ENCODE data around the gene C1RL. TPM values are rescaled to one million over a fixed set of nuclear protein-coding genes. Genes with fewer than 3 reads are reported as not detected.

Gene C1RL
- total and polyA plus RNA-seq, 4 experiments from 2014 or later: 4.9 to 33.6 (median 20.1) TPM

GRCh38 chr12:7101694-7102131 lies 7.3 kb downstream of the C1RL start:
- peaks cover 24 to 40% (median 29%) of the 10 kb centered on the region in 4 donors for H3K4me1 Mint-ChIP-seq

GRCh38 chr12:7101047-7101693 lies 7.8 kb downstream of the C1RL start:
- Histone ChIP-seq H3K9me3 (ENCODE audit: control insufficient read depth in 1 of 2, low read length in 2 of 2) (no peaks in the 10 kb centered on the region), H3K27me3 (ENCODE audit: insufficient read depth, low read length) (no peaks in the 10 kb centered on the region), H3K4me3 (ENCODE audit: low read length in 2 of 2) (no peak overlapping the region), H3K4me1 (ENCODE audit: insufficient read depth, low read length) (peaks cover 14% of the 10 kb centered on the region), H3K27ac (ENCODE audit: low read depth, low read length) (no peak overlapping the region), H3K36me3 (ENCODE audit: insufficient read depth, low read length) (peaks cover 7% of the 10 kb centered on the region)
- Mint-ChIP-seq H3K9me3 (peaks cover 0 to 7% (median 5%) of the 10 kb centered on the region in 8 donors), H3K27ac (peak overlapping the region in 4 of 7 donors; percentile 41 to 70 (median 51)), H3K4me1 (peaks cover 20 to 34% (median 24%) of the 10 kb centered on the region in 4 donors), H3K36me3 (peaks cover 29 to 44% of the 10 kb centered on the region in 2 donors), H3K4me3 (no peak overlapping the region), H3K27me3 (no peaks in the 10 kb centered on the region)
- no peak for DNase-seq
- ChIA-PET POLR2A (ENCODE audit: partially characterized antibody) (no interaction called here), CTCF (ENCODE audit: partially characterized antibody) (no interaction called here)
- intact Hi-C loops (cut with micrococcal nuclease): no loop called here

More at GRCh38 chr12:7101694-7102131, 7.3 kb downstream of the C1RL start:
- no peaks in the 10 kb centered on the region for H3K27me3 ChIP-seq (ENCODE audit: insufficient read depth, low read length)
- H3K4me1 ChIP-seq (ENCODE audit: insufficient read depth, low read length): peaks cover 19% of the 10 kb centered on the region
- peaks cover 0 to 12% (median 10%) of the 10 kb centered on the region in 8 donors for H3K9me3 Mint-ChIP-seq
- H3K27ac ChIP-seq (ENCODE audit: low read depth, low read length): no peak overlapping the region
- DNase-seq: no peak
- peak overlapping the region in 4 of 7 donors; percentile 25 to 73 (median 63) for H3K27ac Mint-ChIP-seq
- peaks cover 34 to 49% of the 10 kb centered on the region in 2 donors for H3K36me3 Mint-ChIP-seq
- no peaks in the 10 kb centered on the region for H3K9me3 ChIP-seq (ENCODE audit: control insufficient read depth in 1 of 2, low read length in 2 of 2)
- intact Hi-C loops (cut with micrococcal nuclease): no loop called here
- peaks cover 7% of the 10 kb centered on the region for H3K36me3 ChIP-seq (ENCODE audit: insufficient read depth, low read length)
- H3K4me3 Mint-ChIP-seq: no peak overlapping the region
- no peaks in the 10 kb centered on the region for H3K27me3 Mint-ChIP-seq
- POLR2A ChIA-PET (ENCODE audit: partially characterized antibody): no interaction called here
- H3K4me3 ChIP-seq (ENCODE audit: low read length in 2 of 2): no peak overlapping the region
- CTCF ChIA-PET (ENCODE audit: partially characterized antibody): interaction anchor here (1.0 to 1.6 kb wide), 2 partner anchors 10 to 11 kb away, joined by 5 to 6 read pairs; no protein-coding TSS in a partner anchor

- Mint-ChIP-seq H3K4me3 (no peak overlapping the region), H3K9me3 (peaks cover 0 to 1% (median 0%) of the 10 kb centered on the region in 8 donors), H3K27me3 (no peaks in the 10 kb centered on the region), H3K36me3 (peaks cover 21 to 37% of the 10 kb centered on the region in 2 donors), H3K27ac (no peak overlapping the region), H3K4me1 (peaks cover 16 to 25% (median 18%) of the 10 kb centered on the region in 4 donors)
- H3K36me3 ChIP-seq (ENCODE audit: insufficient read depth, low read length): peaks cover 7% of the 10 kb centered on the region
- H3K9me3 ChIP-seq (ENCODE audit: control insufficient read depth in 1 of 2, low read length in 2 of 2): no peaks in the 10 kb centered on the region
- CTCF ChIA-PET (ENCODE audit: partially characterized antibody): interaction anchor here (1.9 kb wide), 1 partner anchor 8 kb away, joined by 8 read pairs; the partner anchor contains the start of gene C1RL
- DNase-seq: no peak
- POLR2A ChIA-PET (ENCODE audit: partially characterized antibody): no interaction called here
- H3K4me3 ChIP-seq (ENCODE audit: low read length in 2 of 2): no peak overlapping the region
- no peak overlapping the region for H3K27ac ChIP-seq (ENCODE audit: low read depth, low read length)
- H3K4me1 ChIP-seq (ENCODE audit: insufficient read depth, low read length): peaks cover 11% of the 10 kb centered on the region
- intact Hi-C loops (cut with micrococcal nuclease): no loop called here
- H3K27me3 ChIP-seq (ENCODE audit: insufficient read depth, low read length): no peaks in the 10 kb centered on the region
These were observed 8.8 kb downstream of the C1RL start for GRCh38 chr12:7100239-7100638.

GRCh38 chr12:7099290-7099996 lies 9.6 kb downstream of the C1RL start:
- Mint-ChIP-seq H3K9me3 (peaks cover 0 to 1% (median 0%) of the 10 kb centered on the region in 8 donors), H3K36me3 (peaks cover 21 to 37% of the 10 kb centered on the region in 2 donors), H3K4me3 (no peak overlapping the region), H3K27me3 (no peaks in the 10 kb centered on the region), H3K4me1 (peaks cover 15 to 25% (median 17%) of the 10 kb centered on the region in 4 donors), H3K27ac (peak overlapping the region in 2 of 7 donors; percentile 60 to 80)
- Histone ChIP-seq H3K9me3 (ENCODE audit: control insufficient read depth in 1 of 2, low read length in 2 of 2) (no peaks in the 10 kb centered on the region), H3K36me3 (ENCODE audit: insufficient read depth, low read length) (peaks cover 7% of the 10 kb centered on the region), H3K27ac (ENCODE audit: low read depth, low read length) (no peak overlapping the region), H3K4me1 (ENCODE audit: insufficient read depth, low read length) (peaks cover 5% of the 10 kb centered on the region), H3K4me3 (ENCODE audit: low read length in 2 of 2) (no peak overlapping the region), H3K27me3 (ENCODE audit: insufficient read depth, low read length) (no peaks in the 10 kb centered on the region)
- POLR2A ChIA-PET (ENCODE audit: partially characterized antibody): interaction anchor here (0.7 to 1.2 kb wide), 2 partner anchors 8 to 20 kb away, joined by 3 to 7 read pairs; no protein-coding TSS in a partner anchor
- CTCF ChIA-PET (ENCODE audit: partially characterized antibody): interaction anchor here (0.7 to 1.9 kb wide), 5 partner anchors 9 to 646 kb away, joined by 3 to 8 read pairs (median 3); partner anchors contain the start of gene C1RL
- intact Hi-C loops (cut with micrococcal nuclease): no loop called here
- DNase-seq: no peak

GRCh38 chr12:7096979-7097378 lies 12.0 kb downstream of the C1RL start:
- Mint-ChIP-seq H3K36me3 (peaks cover 9 to 18% of the 10 kb centered on the region in 2 donors), H3K27me3 (no peaks in the 10 kb centered on the region), H3K4me1 (peaks cover 5 to 12% (median 8%) of the 10 kb centered on the region in 4 donors), H3K4me3 (no peak overlapping the region), H3K27ac (no peak overlapping the region), H3K9me3 (peaks cover 0 to 1% (median 0%) of the 10 kb centered on the region in 8 donors)
- Histone ChIP-seq H3K4me3 (ENCODE audit: low read length in 2 of 2) (no peak overlapping the region), H3K27me3 (ENCODE audit: insufficient read depth, low read length) (no peaks in the 10 kb centered on the region), H3K36me3 (ENCODE audit: insufficient read depth, low read length) (peaks cover 7% of the 10 kb centered on the region), H3K27ac (ENCODE audit: low read depth, low read length) (no peak overlapping the region), H3K9me3 (ENCODE audit: control insufficient read depth in 1 of 2, low read length in 2 of 2) (no peaks in the 10 kb centered on the region), H3K4me1 (ENCODE audit: insufficient read depth, low read length) (peaks cover 9% of the 10 kb centered on the region)
- no peak for DNase-seq
- intact Hi-C loops (cut with micrococcal nuclease): no loop called here
- ChIA-PET CTCF (ENCODE audit: partially characterized antibody) (interaction anchor here (1.0 to 1.5 kb wide), 2 partner anchors 9 to 11 kb away, joined by 3 read pairs; no protein-coding TSS in a partner anchor), POLR2A (ENCODE audit: partially characterized antibody) (interaction anchor here (1.6 to 2.5 kb wide), 2 partner anchors 12 to 153 kb away, joined by 5 to 13 read pairs; partner anchors contain the start of genes C12orf57, C1RL and RNU7-1)

- H3K27ac Mint-ChIP-seq: peak overlapping the region in 2 of 7 donors; percentile 7 to 79
These were observed 12.7 kb downstream of the C1RL start for GRCh38 chr12:7096006-7096932.

More at GRCh38 chr12:7096006-7096932, 12.7 kb downstream of the C1RL start:
- Histone ChIP-seq H3K9me3 (ENCODE audit: control insufficient read depth in 1 of 2, low read length in 2 of 2) (no peaks in the 10 kb centered on the region), H3K27ac (ENCODE audit: low read depth, low read length) (no peak overlapping the region), H3K4me1 (ENCODE audit: insufficient read depth, low read length) (peaks cover 15% of the 10 kb centered on the region), H3K27me3 (ENCODE audit: insufficient read depth, low read length) (no peaks in the 10 kb centered on the region), H3K36me3 (ENCODE audit: insufficient read depth, low read length) (peaks cover 7% of the 10 kb centered on the region), H3K4me3 (ENCODE audit: low read length in 2 of 2) (no peak overlapping the region)
- peaks cover 9 to 16% of the 10 kb centered on the region in 2 donors for H3K36me3 Mint-ChIP-seq
- ChIA-PET CTCF (ENCODE audit: partially characterized antibody) (interaction anchor here (0.9 to 2.2 kb wide), 13 partner anchors 8 to 224 kb away, joined by 3 to 7 read pairs (median 3); partner anchors contain the start of gene SPSB2), POLR2A (ENCODE audit: partially characterized antibody) (interaction anchor here (0.7 to 2.5 kb wide), 4 partner anchors 12 to 152 kb away, joined by 3 to 13 read pairs (median 4); partner anchors contain the start of genes C12orf57, C1RL and RNU7-1)
- no peak overlapping the region for H3K4me3 Mint-ChIP-seq
- peaks cover 6 to 12% (median 8%) of the 10 kb centered on the region in 4 donors for H3K4me1 Mint-ChIP-seq
- H3K9me3 Mint-ChIP-seq: peaks cover 0 to 1% (median 0%) of the 10 kb centered on the region in 8 donors
- no peak for DNase-seq
- no peaks in the 10 kb centered on the region for H3K27me3 Mint-ChIP-seq
- intact Hi-C loops (cut with micrococcal nuclease): no loop called here

Measured in CD4-positive, alpha-beta memory T cell (primary cell).